Dedifferentiated amniotic fluid mesenchymal stem cell (primary cell): Measurements from ENCODE around the gene MAN1A2.
A peak's percentile ranks its signal among the peaks of the same experiment; 100 is the strongest.

ENCODE experiments used
- DNase-seq: peaks from one replicate; pipeline ENCODE4 v3.0.0-alpha.2; 2016; ENCODE audit errors: extremely low spot score

Gene MAN1A2

GRCh38 chr1:117359561-117360289 lies 7.5 kb upstream of the MAN1A2 start:
- DNase-seq, result no peak

GRCh38 chr1:117362986-117363385 lies 4.3 kb upstream of the MAN1A2 start:
- DNase-seq, result no peak

- DNase-seq, result no peak
Measured at GRCh38 chr1:117363571-117364048, 3.6 kb upstream of the MAN1A2 start.

GRCh38 chr1:117364240-117364639 lies 3.0 kb upstream of the MAN1A2 start:
- DNase-seq, result no peak

GRCh38 chr1:117365350-117366176 lies 1.7 kb upstream of the MAN1A2 start:
- peak; percentile 39 for DNase-seq

GRCh38 chr1:117366177-117367045 lies 838 bp upstream of the MAN1A2 start:
- peak; percentile 59 for DNase-seq

- DNase-seq, result peak; percentile 35
Measured at GRCh38 chr1:117368116-117369108, 1.2 kb downstream of the MAN1A2 start.

GRCh38 chr1:117370071-117370470 lies 2.8 kb downstream of the MAN1A2 start:
- DNase-seq, result no peak

GRCh38 chr1:117370509-117370908 lies 3.3 kb downstream of the MAN1A2 start:
- DNase-seq, result no peak

- DNase-seq, result no peak
Measured at GRCh38 chr1:117371441-117372151, 4.3 kb downstream of the MAN1A2 start.

GRCh38 chr1:117372863-117373412 lies 5.7 kb downstream of the MAN1A2 start:
- no peak for DNase-seq

- no peak for DNase-seq
Measured at GRCh38 chr1:117373932-117374331, 6.7 kb downstream of the MAN1A2 start.

GRCh38 chr1:117375327-117375726 lies 8.1 kb downstream of the MAN1A2 start:
- no peak for DNase-seq

- no peak for DNase-seq
Measured at GRCh38 chr1:117387060-117387633, 19.9 kb downstream of the MAN1A2 start.

- DNase-seq, result no peak
Measured at GRCh38 chr1:117388328-117388727, 21.1 kb downstream of the MAN1A2 start.

GRCh38 chr1:117389284-117389683 lies 22.0 kb downstream of the MAN1A2 start:
- no peak for DNase-seq

GRCh38 chr1:117389779-117390178 lies 22.5 kb downstream of the MAN1A2 start:
- no peak for DNase-seq

- no peak for DNase-seq
Measured at GRCh38 chr1:117392771-117393170, 25.5 kb downstream of the MAN1A2 start.

- DNase-seq, result no peak
Measured at GRCh38 chr1:117396074-117396473, 28.8 kb downstream of the MAN1A2 start.
